CD4-positive, alpha-beta T cell (primary cell): ENCODE data around the gene GLIS1. TPM values are rescaled to one million over a fixed set of nuclear protein-coding genes. Genes with fewer than 3 reads are reported as not detected.

ENCODE experiments used
- ATAC-seq: fragments of 200-7000 bp; cut with Tn5 transposase; one replicate; pipeline ENCODE4 v1.10.0; 2022; ENCODE audit warnings: mild to moderate bottlenecking; ENCODE audit not compliant: poor library complexity
- CTCF ChIA-PET: fragments of 350-600 bp; sonication (Branson Sonifier 250); formaldehyde crosslinking; loops from one replicate; lab custom pipeline; 2021; ENCODE audit warnings: antibody characterized with exemption, inconsistent platforms; lab: Charles Lee
- POLR2A ChIA-PET: fragments of 350-600 bp; sonication (Branson Sonifier 250); formaldehyde crosslinking; loops from one replicate; lab custom pipeline; 2021; ENCODE audit warnings: antibody characterized with exemption, inconsistent platforms; lab: Charles Lee
- DNase-seq, 14 experiments: peaks; one replicate each; pipeline ENCODE4 v3.0.0-alpha.2; 2013 to 2020; ENCODE audit warnings: mixed read lengths in 2 of 14
- H3K27ac ChIP-seq, 2 donors: one replicate each; pipeline versions ENCODE4 v1.5.1 to v1.7.0; 2013; ENCODE audit warnings: low read length in 2 of 2, low read depth in 1 of 2, mild to moderate bottlenecking in 1 of 2
- H3K27me3 ChIP-seq, 2 experiments: 1 replicate in 1 of 2; 2 replicates in 1 of 2; pipeline versions ENCODE4 v1.6.1 to v1.7.0; 2013; ENCODE audit warnings: low read length in 2 of 2, control low read depth in 1 of 2, mild to moderate bottlenecking in 1 of 2, moderate library complexity in 1 of 2; ENCODE audit not compliant: insufficient read depth in 2 of 2, control insufficient read depth in 1 of 2
- H3K36me3 ChIP-seq: one replicate; pipeline ENCODE4 v1.6.1; 2013; ENCODE audit warnings: low read length, control low read depth; ENCODE audit not compliant: insufficient read depth
- H3K4me1 ChIP-seq: one replicate; pipeline ENCODE4 v1.6.1; 2013; ENCODE audit warnings: low read length, control low read depth; ENCODE audit not compliant: insufficient read depth
- H3K4me3 ChIP-seq: one replicate; pipeline ENCODE4 v1.5.1; 2013; ENCODE audit warnings: mild to moderate bottlenecking, low read length, moderate library complexity
- H3K9me3 ChIP-seq, 2 experiments: 1 replicate in 1 of 2; 2 replicates in 1 of 2; pipeline versions ENCODE4 v1.6.1 to v1.7.0; 2013; ENCODE audit warnings: low read length in 2 of 2, mild to moderate bottlenecking in 2 of 2, control low read depth in 1 of 2, moderate library complexity in 1 of 2; ENCODE audit not compliant: control insufficient read depth in 1 of 2, insufficient read depth in 1 of 2
- H3K27ac Mint-ChIP-seq: one replicate; pipeline ENCODE4 v1.8.0; 2020; ENCODE audit warnings: mixed read lengths
- H3K27me3 Mint-ChIP-seq: one replicate; pipeline ENCODE4 v1.8.0; 2021; ENCODE audit warnings: mixed read lengths
- H3K36me3 Mint-ChIP-seq: one replicate; pipeline ENCODE4 v1.8.0; 2021; ENCODE audit warnings: low read depth, mixed read lengths
- H3K4me1 Mint-ChIP-seq: one replicate; pipeline ENCODE4 v1.8.0; 2021; ENCODE audit warnings: low read depth, mixed read lengths
- H3K4me3 Mint-ChIP-seq: one replicate; pipeline ENCODE4 v1.8.0; 2020; ENCODE audit warnings: mild to moderate bottlenecking, mixed read lengths
- H3K9me3 Mint-ChIP-seq: one replicate; pipeline ENCODE4 v1.8.0; 2020; ENCODE audit warnings: mixed read lengths
- CTCF ChIP-seq: fragments of 200-600 bp; IDR thresholded peaks from one replicate; pipeline ENCODE4 v1.8.0; 2022; ENCODE audit warnings: antibody characterized with exemption, mild to moderate bottlenecking
- intact Hi-C, 2 experiments: fragments of 100-400 bp; cut with DNase I in 1 of 2; cut with micrococcal nuclease in 1 of 2; formaldehyde crosslinking; loops; one replicate each; pipeline versions ENCODE4 v1.15.1 to v1.9.0; 2023 to 2025; cut with DNase I, micrococcal nuclease
- total RNA-seq, 174 experiments: library from RNA in 2 of 174; stranded (reverse) in 2 of 174; gene quantifications; one replicate each; pipeline ENCODE4 v1.2.3 and lab custom pipeline; 2021 to 2026

Gene GLIS1
- total RNA-seq, 2 experiments from 2014 or later, result not detected

- DNase-seq (no peak), ATAC-seq (no peak)
- ChIA-PET POLR2A (no interaction called here), CTCF (no interaction called here)
- H3K27ac Mint-ChIP-seq, result no peak overlapping the region
- no peak overlapping the region for H3K27ac ChIP-seq
- H3K9me3 ChIP-seq, result no peaks in the 10 kb centered on the region
- no peak overlapping the region for H3K4me3 ChIP-seq
- H3K27me3 Mint-ChIP-seq, result no peaks in the 10 kb centered on the region
- H3K4me1 ChIP-seq, result peaks cover 5% of the 10 kb centered on the region
- no peak for TF ChIP-seq CTCF
- H3K4me1 Mint-ChIP-seq, result peaks cover 9% of the 10 kb centered on the region
- no peaks in the 10 kb centered on the region for H3K36me3 Mint-ChIP-seq
- no peaks in the 10 kb centered on the region for H3K9me3 Mint-ChIP-seq
- no peaks in the 10 kb centered on the region for H3K36me3 ChIP-seq
- intact Hi-C loops, result no loop called here
- H3K4me3 Mint-ChIP-seq, result no peak overlapping the region
- no peaks in the 10 kb centered on the region for H3K27me3 ChIP-seq
Observed at GRCh38 chr1:53678938-53679825, 59.8 kb downstream of the GLIS1 start.

- no peaks in the 10 kb centered on the region for H3K27me3 Mint-ChIP-seq
- intact Hi-C loops, result no loop called here
- no peak overlapping the region for H3K27ac Mint-ChIP-seq
Observed at GRCh38 chr1:53678507-53678906, 60.5 kb downstream of the GLIS1 start.

GRCh38 chr1:53678046-53678445, 60.9 kb downstream of the GLIS1 start:
- ChIA-PET CTCF (no interaction called here), POLR2A (no interaction called here)
- Mint-ChIP-seq H3K4me1 (peaks cover 9% of the 10 kb centered on the region), H3K27me3 (no peaks in the 10 kb centered on the region), H3K36me3 (no peaks in the 10 kb centered on the region), H3K27ac (no peak overlapping the region), H3K4me3 (no peak overlapping the region), H3K9me3 (no peaks in the 10 kb centered on the region)
- H3K36me3 ChIP-seq, result no peaks in the 10 kb centered on the region
- no peaks in the 10 kb centered on the region for H3K9me3 ChIP-seq
- intact Hi-C loops, result no loop called here
- no peak overlapping the region for H3K27ac ChIP-seq
- peaks cover 5% of the 10 kb centered on the region for H3K4me1 ChIP-seq
- no peak overlapping the region for H3K4me3 ChIP-seq
- ATAC-seq (no peak), DNase-seq (no peak)
- no peaks in the 10 kb centered on the region for H3K27me3 ChIP-seq
- no peak for TF ChIP-seq CTCF

More at GRCh38 chr1:53678507-53678906, 60.5 kb downstream of the GLIS1 start:
- Histone ChIP-seq H3K27me3 (no peaks in the 10 kb centered on the region), H3K27ac (no peak overlapping the region), H3K4me3 (no peak overlapping the region), H3K9me3 (no peaks in the 10 kb centered on the region), H3K4me1 (peaks cover 5% of the 10 kb centered on the region), H3K36me3 (no peaks in the 10 kb centered on the region)
- POLR2A ChIA-PET, result no interaction called here
- no peak for TF ChIP-seq CTCF
- no peaks in the 10 kb centered on the region for H3K9me3 Mint-ChIP-seq
- CTCF ChIA-PET, result no interaction called here
- peaks cover 9% of the 10 kb centered on the region for H3K4me1 Mint-ChIP-seq
- no peak for ATAC-seq
- no peaks in the 10 kb centered on the region for H3K36me3 Mint-ChIP-seq
- no peak overlapping the region for H3K4me3 Mint-ChIP-seq
- DNase-seq, result no peak
